Measurements from ENCODE around the gene F13A1. TPM values are rescaled to one million over a fixed set of nuclear protein-coding genes. Genes with fewer than 3 reads are reported as not detected.

The F13A1 gene
- total and polyA plus RNA-seq, 8 donors, result 6.9 to 74.7 (median 35.9) TPM

GRCh38 chr6:6236730-6237469 lies 83.6 kb downstream of the F13A1 start:
- Histone ChIP-seq H3K4me3 (no peak overlapping the region), H3K27me3 (no peaks in the 10 kb centered on the region), H3K36me3 (no peaks in the 10 kb centered on the region), H3K4me1 (no peaks in the 10 kb centered on the region), H3K9me3 (no peaks in the 10 kb centered on the region), H3K27ac (no peak overlapping the region)
- 63 to 74% (median 72%) methylated on average over 6 of the region's 6 CpGs for WGBS, 5 donors
- TF ChIP-seq POLR2A (IDR thresholded peaks at IDR 0.05), result no peak
- no peak for TF ChIP-seq CTCF (IDR thresholded peaks at IDR 0.05)
- TF ChIP-seq POLR2AphosphoS5 (IDR thresholded peaks at IDR 0.05), result no peak
- TF ChIP-seq EP300 (IDR thresholded peaks at IDR 0.05), result no peak
- intact Hi-C loops (cut with DNase I; ENCODE audit: low total_unique reads), result no loop called here
- no peak for DNase-seq

GRCh38 chr6:6235786-6236185 lies 84.7 kb downstream of the F13A1 start:
- 53 to 68% (median 65%) methylated on average over 2 of the region's 2 CpGs for WGBS, 5 donors
- Histone ChIP-seq H3K4me3 (no peak overlapping the region), H3K27ac (no peak overlapping the region), H3K36me3 (no peaks in the 10 kb centered on the region), H3K4me1 (no peaks in the 10 kb centered on the region), H3K9me3 (no peaks in the 10 kb centered on the region), H3K27me3 (no peaks in the 10 kb centered on the region)
- intact Hi-C loops (cut with DNase I; ENCODE audit: low total_unique reads), result no loop called here
- TF ChIP-seq EP300 (IDR thresholded peaks at IDR 0.05), result no peak
- TF ChIP-seq CTCF (IDR thresholded peaks at IDR 0.05), result no peak
- no peak for TF ChIP-seq POLR2AphosphoS5 (IDR thresholded peaks at IDR 0.05)
- TF ChIP-seq POLR2A (IDR thresholded peaks at IDR 0.05), result no peak
- DNase-seq, result no peak

GRCh38 chr6:6234963-6235362 lies 85.5 kb downstream of the F13A1 start:
- no peaks in the 10 kb centered on the region for H3K9me3 ChIP-seq
- no peaks in the 10 kb centered on the region for H3K4me1 ChIP-seq
- DNase-seq, result no peak
- peaks cover 0 to 2% (median 0%) of the 10 kb centered on the region in 3 donors for H3K27me3 ChIP-seq
- no peak overlapping the region for H3K4me3 ChIP-seq
- intact Hi-C loops (cut with DNase I; ENCODE audit: low total_unique reads), result no loop called here
- no peaks in the 10 kb centered on the region for H3K36me3 ChIP-seq
- TF ChIP-seq CTCF (IDR thresholded peaks at IDR 0.05), result no peak
- TF ChIP-seq POLR2A (IDR thresholded peaks at IDR 0.05), result no peak
- TF ChIP-seq EP300 (IDR thresholded peaks at IDR 0.05), result no peak
- TF ChIP-seq POLR2AphosphoS5 (IDR thresholded peaks at IDR 0.05), result no peak
- WGBS, 5 donors, result 63 to 78% (median 71%) methylated on average over 1 of the region's 1 CpG
- no peak overlapping the region for H3K27ac ChIP-seq

- H3K4me3 ChIP-seq, result no peak overlapping the region
- peak; percentile 41 to 83 for DNase-seq
- WGBS, 5 donors, result 31 to 67% (median 50%) methylated on average over 1 of the region's 1 CpG
- no peaks in the 10 kb centered on the region for H3K36me3 ChIP-seq
- peaks cover 0 to 8% (median 0%) of the 10 kb centered on the region in 3 donors for H3K27me3 ChIP-seq
- H3K4me1 ChIP-seq, result no peaks in the 10 kb centered on the region
- H3K9me3 ChIP-seq, result no peaks in the 10 kb centered on the region
- TF ChIP-seq EP300 (IDR thresholded peaks at IDR 0.05), result no peak
- no peak for TF ChIP-seq POLR2AphosphoS5 (IDR thresholded peaks at IDR 0.05)
- no peak for TF ChIP-seq CTCF (IDR thresholded peaks at IDR 0.05)
- TF ChIP-seq POLR2A (IDR thresholded peaks at IDR 0.05), result no peak
- H3K27ac ChIP-seq, result no peak overlapping the region
- intact Hi-C loops (cut with DNase I; ENCODE audit: low total_unique reads), result no loop called here
Observed at GRCh38 chr6:6230286-6230685, 90.2 kb downstream of the F13A1 start.

Measured in stomach (tissue), 9 donors.